Nephron (organoid): Measurements from ENCODE around the gene AP3S2.

Source experiments
- H3K27ac Mint-ChIP-seq, 3 experiments: 2 replicates each; pipeline ENCODE4 v1.8.0; 2020; ENCODE audit warnings: mixed read lengths in 3 of 3, mild to moderate bottlenecking in 2 of 3, moderate library complexity in 1 of 3
- H3K27me3 Mint-ChIP-seq: 2 replicates; pipeline ENCODE4 v1.8.0; 2021; ENCODE audit warnings: low read depth, mild to moderate bottlenecking, moderate library complexity, mixed read lengths
- H3K36me3 Mint-ChIP-seq: 2 replicates; pipeline ENCODE4 v1.8.0; 2020; ENCODE audit warnings: low read depth, mixed read lengths
- H3K4me1 Mint-ChIP-seq: 2 replicates; pipeline ENCODE4 v1.8.0; 2020; ENCODE audit warnings: mixed read lengths
- H3K4me3 Mint-ChIP-seq, 3 experiments: 2 replicates each; pipeline ENCODE4 v1.8.0; 2020; ENCODE audit warnings: mild to moderate bottlenecking in 3 of 3, mixed read lengths in 3 of 3, moderate library complexity in 2 of 3
- H3K9me3 Mint-ChIP-seq: 2 replicates; pipeline ENCODE4 v1.8.0; 2020; ENCODE audit warnings: mixed read lengths
- CTCF ChIP-seq, 3 experiments: fragments of 200-600 bp; sonication (generic); IDR thresholded peaks; one replicate each; pipeline ENCODE4 v1.5.0; 2021; ENCODE audit warnings: antibody characterized with exemption in 3 of 3; ENCODE audit not compliant: unreplicated experiment in 3 of 3

AP3S2 gene

GRCh38 chr15:89826671-89827655 lies 66.8 kb downstream of the AP3S2 start:
- no peaks in the 10 kb centered on the region for H3K9me3 Mint-ChIP-seq
- peaks cover 23% of the 10 kb centered on the region for H3K4me1 Mint-ChIP-seq
- TF ChIP-seq CTCF (IDR thresholded peaks at IDR 0.05; ENCODE audit: unreplicated experiment in 3 of 3), result no peak
- H3K4me3 Mint-ChIP-seq, result no peak overlapping the region
- peaks cover 14% of the 10 kb centered on the region for H3K27me3 Mint-ChIP-seq
- peak overlapping the region in 1 of 3 experiments; percentile 55 for H3K27ac Mint-ChIP-seq
- H3K36me3 Mint-ChIP-seq, result peaks cover 6% of the 10 kb centered on the region

DNA sequence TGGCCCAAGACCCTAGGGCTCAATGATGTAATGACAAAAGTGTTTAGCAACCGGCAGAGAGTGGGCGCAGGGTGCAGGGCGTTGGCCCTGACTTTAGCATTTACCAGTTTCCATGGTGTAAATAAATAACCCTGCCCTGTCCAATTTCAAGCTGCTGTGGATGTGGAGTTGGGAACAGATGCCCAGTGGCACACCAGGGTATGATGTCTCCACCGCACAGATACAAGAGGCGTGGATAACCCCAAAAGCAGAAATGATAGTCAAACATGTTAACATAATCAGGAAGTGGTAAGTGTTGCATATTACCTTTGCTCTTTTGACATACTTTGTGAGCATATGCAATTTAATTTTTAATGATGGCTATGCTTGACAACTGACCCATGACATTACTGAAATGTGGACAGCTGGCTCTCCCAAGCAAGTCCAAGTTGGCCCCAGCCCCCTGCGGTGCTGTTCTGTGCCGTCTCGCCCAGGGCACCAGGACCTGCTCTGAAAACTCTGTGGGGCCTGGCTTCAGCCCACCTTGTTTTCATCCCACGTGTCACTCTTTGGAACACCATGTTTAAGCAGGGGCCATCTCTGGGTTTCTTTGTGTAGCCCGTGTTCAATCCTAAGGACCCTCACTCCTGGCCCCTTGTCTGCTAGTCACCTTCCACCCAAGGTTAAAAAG lies 68.4 kb downstream of the AP3S2 start:
- Mint-ChIP-seq H3K4me1 (peaks cover 21% of the 10 kb centered on the region), H3K36me3 (no peaks in the 10 kb centered on the region), H3K4me3 (no peak overlapping the region), H3K9me3 (no peaks in the 10 kb centered on the region), H3K27me3 (peaks cover 24% of the 10 kb centered on the region), H3K27ac (no peak overlapping the region)
- TF ChIP-seq CTCF (IDR thresholded peaks at IDR 0.05; ENCODE audit: unreplicated experiment in 3 of 3), result no peak

DNA sequence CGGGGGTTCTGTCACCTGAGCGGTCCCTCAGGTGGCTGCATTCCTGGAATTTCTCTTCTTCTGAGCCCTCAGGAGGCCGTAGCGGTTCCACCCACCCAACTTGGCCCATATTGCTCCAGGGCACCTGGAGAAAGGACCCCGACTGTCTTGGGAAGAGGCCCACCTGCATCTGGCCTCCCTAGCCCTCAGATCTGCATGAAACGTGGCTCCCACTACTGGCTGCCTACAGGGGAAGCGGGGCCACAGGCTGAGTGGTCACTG lies 69.3 kb downstream of the AP3S2 start:
- no peak overlapping the region for H3K27ac Mint-ChIP-seq
- no peak for TF ChIP-seq CTCF (IDR thresholded peaks at IDR 0.05; ENCODE audit: unreplicated experiment in 3 of 3)
- no peaks in the 10 kb centered on the region for H3K36me3 Mint-ChIP-seq
- peaks cover 14% of the 10 kb centered on the region for H3K4me1 Mint-ChIP-seq
- H3K4me3 Mint-ChIP-seq, result no peak overlapping the region
- H3K9me3 Mint-ChIP-seq, result no peaks in the 10 kb centered on the region
- peaks cover 25% of the 10 kb centered on the region for H3K27me3 Mint-ChIP-seq

DNA sequence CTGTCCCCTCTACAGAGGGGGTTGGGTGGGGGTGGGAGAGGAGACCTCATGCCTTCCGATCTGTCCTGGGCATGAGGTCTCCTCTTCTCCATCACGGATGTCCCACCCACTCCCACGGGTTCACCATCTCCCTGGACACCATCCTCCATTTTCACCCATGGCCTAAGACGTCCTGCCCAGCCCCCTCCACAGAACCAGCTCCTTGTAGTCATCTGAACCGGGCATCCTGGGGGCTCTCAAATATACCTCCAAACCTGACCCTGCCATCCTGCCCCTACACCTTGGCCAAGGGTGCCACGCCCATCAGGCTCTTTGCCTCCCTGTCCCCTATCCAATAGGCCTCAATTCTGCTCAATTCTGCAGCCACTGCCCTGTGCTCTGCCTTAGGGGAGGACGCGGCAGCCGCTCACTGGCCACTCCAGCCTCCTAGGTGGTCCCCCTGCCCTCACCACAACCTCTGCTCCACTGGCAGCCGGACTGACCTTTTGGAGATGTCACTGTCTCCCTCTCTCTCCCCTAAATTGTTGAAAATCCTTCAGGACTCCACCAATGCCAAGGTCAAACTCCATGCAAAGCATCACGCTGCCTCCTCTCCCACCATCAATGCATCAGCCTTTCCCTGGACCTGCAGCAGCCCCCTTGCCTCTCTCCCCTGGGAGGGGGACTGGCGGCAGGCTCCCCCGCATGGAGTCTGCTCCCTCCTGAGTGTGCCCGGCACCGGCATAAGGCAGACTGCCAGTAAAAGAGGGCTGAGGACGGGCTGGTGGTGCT lies 69.8 kb downstream of the AP3S2 start:
- H3K4me3 Mint-ChIP-seq, result no peak overlapping the region
- H3K27ac Mint-ChIP-seq, result no peak overlapping the region
- H3K9me3 Mint-ChIP-seq, result no peaks in the 10 kb centered on the region
- H3K4me1 Mint-ChIP-seq, result peaks cover 10% of the 10 kb centered on the region
- peaks cover 25% of the 10 kb centered on the region for H3K27me3 Mint-ChIP-seq
- H3K36me3 Mint-ChIP-seq, result no peaks in the 10 kb centered on the region
- TF ChIP-seq CTCF (IDR thresholded peaks at IDR 0.05; ENCODE audit: unreplicated experiment in 3 of 3), result no peak

- Mint-ChIP-seq H3K27ac (no peak overlapping the region), H3K4me1 (peaks cover 4% of the 10 kb centered on the region), H3K27me3 (peaks cover 25% of the 10 kb centered on the region), H3K4me3 (no peak overlapping the region), H3K9me3 (no peaks in the 10 kb centered on the region), H3K36me3 (no peaks in the 10 kb centered on the region)
- TF ChIP-seq CTCF (IDR thresholded peaks at IDR 0.05; ENCODE audit: unreplicated experiment in 3 of 3), result no peak
These were observed 70.7 kb downstream of the AP3S2 start for GRCh38 chr15:89822951-89823711.
